Peyer's patch (tissue), 4 donors: Measurements from ENCODE around the gene VASH1.

Experiments used
- CTCF ChIP-seq, 6 experiments: fragments of 450-650 bp in 4 of 6; fragments of 200-600 bp in 2 of 6; sonication (generic) in 1 of 6; IDR thresholded peaks; one replicate each; pipeline ENCODE4 v1.5.1; 2017 to 2019; ENCODE audit warnings: antibody characterized with exemption in 6 of 6, mild to moderate bottlenecking in 3 of 6, moderate library complexity in 1 of 6
- POLR2A ChIP-seq, 2 donors: fragments of 450-650 bp; IDR thresholded peaks; one replicate each; pipeline ENCODE4 v1.5.1; 2017; ENCODE audit warnings: antibody characterized with exemption in 2 of 2, mild to moderate bottlenecking in 2 of 2, moderate library complexity in 2 of 2

GRCh38 chr14:76832503-76832988, 71.3 kb downstream of the VASH1 start:
- TF ChIP-seq CTCF (IDR thresholded peaks at IDR 0.05): no peak
- no peak for TF ChIP-seq POLR2A (IDR thresholded peaks at IDR 0.05)
